Aortic smooth muscle cell (primary cell): ENCODE results near the gene PLCB3. TPM values are rescaled to one million over a fixed set of nuclear protein-coding genes. Genes with fewer than 3 reads are reported as not detected.

Source experiments
- total RNA-seq: library from RNA; depleted of rRNA; stranded (reverse); fragments of >200 nt; gene quantifications from 2 replicates; pipeline ENCODE4 v1.2.3, GENCODE V29; 2014

The PLCB3 gene
- total RNA-seq = 53.6 and 68.6 TPM in 2 replicates

GRCh38 chr11:64251016-64251752 lies at the start of gene PLCB3:
Gene PLCB3 (plus strand): TSS chr11:64251530. CDS start chr11:64251650, 120 bp downstream.

GRCh38 chr11:64206457-64207255 lies 44.7 kb upstream of the PLCB3 start, which contains the start of gene FERMT3:
Gene FERMT3 (plus strand): TSS chr11:64206721. CDS start chr11:64207365, 644 bp downstream.

GRCh38 chr11:64225608-64226506 lies 25.5 kb upstream of the PLCB3 start, which contains the start of the genes NUDT22 and TRPT1:
Gene NUDT22 (plus strand): TSS chr11:64226274. CDS start chr11:64226653, 379 bp downstream.
Gene TRPT1 (minus strand): TSS chr11:64226186. CDS start chr11:64225860, 326 bp downstream.

GRCh38 chr11:64230171-64230984 lies 21.0 kb upstream of the PLCB3 start, which contains the start of gene DNAJC4:
Gene DNAJC4 (plus strand): TSS chr11:64230548. CDS start chr11:64230855, 307 bp downstream.

GRCh38 chr11:64233913-64234586 lies 17.3 kb upstream of the PLCB3 start, which contains the start of gene VEGFB:
Gene VEGFB (plus strand): TSS chr11:64234584. CDS start chr11:64234834, 250 bp downstream.

GRCh38 chr11:64240435-64241240 lies 10.7 kb upstream of the PLCB3 start, which contains the start of gene FKBP2:
Gene FKBP2 (plus strand): TSS chr11:64241095. CDS start chr11:64242388, 1,293 bp downstream.

GRCh38 chr11:64246871-64247728 lies 4.2 kb upstream of the PLCB3 start, which contains the start of gene PPP1R14B:
Gene PPP1R14B (minus strand): TSS chr11:64246943. CDS start chr11:64246673, 270 bp downstream.

GRCh38 chr11:64284048-64284961 lies 33.0 kb downstream of the PLCB3 start, which contains the start of gene BAD:
Gene BAD (minus strand): TSS chr11:64284665. CDS start chr11:64284368, 297 bp downstream.

GRCh38 chr11:64284962-64285884 lies 33.9 kb downstream of the PLCB3 start, which contains the start of gene GPR137:
Gene GPR137 (plus strand): TSS chr11:64285848. CDS start chr11:64286525, 677 bp downstream.

GRCh38 chr11:64291262-64291751 lies 40.0 kb downstream of the PLCB3 start, which contains the start of gene KCNK4:
Gene KCNK4 (plus strand): TSS chr11:64291302. CDS start chr11:64293019, 1,717 bp downstream.

GRCh38 chr11:64299847-64300648 lies 48.7 kb downstream of the PLCB3 start, which contains the start of gene CATSPERZ:
Gene CATSPERZ (plus strand): TSS chr11:64300358. CDS start chr11:64300411, 53 bp downstream.

GRCh38 chr11:64305075-64305690 lies 53.9 kb downstream of the PLCB3 start, which contains the start of gene ESRRA:
Gene ESRRA (plus strand): TSS chr11:64305524. CDS start chr11:64307180, 1,656 bp downstream.

GRCh38 chr11:64317325-64317960 lies 66.1 kb downstream of the PLCB3 start, which contains the start of gene TRMT112:
Gene TRMT112 (minus strand): TSS chr11:64317559. CDS start chr11:64317526, 33 bp downstream.

